OCI-LY3 (cell line): ENCODE data around the gene ST3GAL6.

Experiments
- EZH2phosphoT487 ChIP-seq: fragments of 200-600 bp; shearing (Covaris generic); IDR thresholded peaks from 2 replicates; pipeline ENCODE4 v1.6.1; 2018; ENCODE audit warnings: antibody characterized with exemption, mixed run types, low read depth
- TF ChIP-seq, protein P1 (sequence below): fragments of 200-600, 300-600 bp; sonication (generic); IDR thresholded peaks from 2 replicates; pipeline ENCODE4 v1.5.1; 2014; ENCODE audit warnings: antibody characterized with exemption, low read length, low read depth

DNA sequence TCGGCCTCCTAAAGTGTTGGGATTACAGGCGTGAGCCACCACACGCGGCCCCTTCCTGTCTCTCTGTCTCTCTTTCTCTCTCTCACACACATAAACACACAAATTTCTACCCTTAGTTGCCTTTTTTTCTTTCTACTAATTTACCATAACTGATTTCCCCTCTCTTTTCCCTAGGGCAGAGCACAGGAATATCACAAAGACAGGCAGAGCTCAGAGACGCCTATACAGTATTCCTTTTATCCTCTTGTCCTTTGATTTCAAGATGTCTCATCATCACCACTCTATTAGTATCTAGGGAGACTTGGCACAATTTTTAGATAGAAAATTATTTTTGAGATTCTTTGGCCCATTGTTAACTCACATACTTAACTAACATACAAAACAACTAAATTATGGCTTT lies 25.8 kb upstream of the ST3GAL6 start:
- TF ChIP-seq, protein P1, sequence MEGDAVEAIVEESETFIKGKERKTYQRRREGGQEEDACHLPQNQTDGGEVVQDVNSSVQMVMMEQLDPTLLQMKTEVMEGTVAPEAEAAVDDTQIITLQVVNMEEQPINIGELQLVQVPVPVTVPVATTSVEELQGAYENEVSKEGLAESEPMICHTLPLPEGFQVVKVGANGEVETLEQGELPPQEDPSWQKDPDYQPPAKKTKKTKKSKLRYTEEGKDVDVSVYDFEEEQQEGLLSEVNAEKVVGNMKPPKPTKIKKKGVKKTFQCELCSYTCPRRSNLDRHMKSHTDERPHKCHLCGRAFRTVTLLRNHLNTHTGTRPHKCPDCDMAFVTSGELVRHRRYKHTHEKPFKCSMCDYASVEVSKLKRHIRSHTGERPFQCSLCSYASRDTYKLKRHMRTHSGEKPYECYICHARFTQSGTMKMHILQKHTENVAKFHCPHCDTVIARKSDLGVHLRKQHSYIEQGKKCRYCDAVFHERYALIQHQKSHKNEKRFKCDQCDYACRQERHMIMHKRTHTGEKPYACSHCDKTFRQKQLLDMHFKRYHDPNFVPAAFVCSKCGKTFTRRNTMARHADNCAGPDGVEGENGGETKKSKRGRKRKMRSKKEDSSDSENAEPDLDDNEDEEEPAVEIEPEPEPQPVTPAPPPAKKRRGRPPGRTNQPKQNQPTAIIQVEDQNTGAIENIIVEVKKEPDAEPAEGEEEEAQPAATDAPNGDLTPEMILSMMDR = no peak
- no peak for TF ChIP-seq EZH2phosphoT487
